ENCODE data around the gene CHN1. TPM values are rescaled to one million over a fixed set of nuclear protein-coding genes. Genes with fewer than 3 reads are reported as not detected.

CHN1 gene
- total and polyA plus RNA-seq, 2 of the 8 experiments (the other 6 are each of a cell fraction or from before 2014, with no cell fraction given) = 54.0 to 65.7 TPM

DNA sequence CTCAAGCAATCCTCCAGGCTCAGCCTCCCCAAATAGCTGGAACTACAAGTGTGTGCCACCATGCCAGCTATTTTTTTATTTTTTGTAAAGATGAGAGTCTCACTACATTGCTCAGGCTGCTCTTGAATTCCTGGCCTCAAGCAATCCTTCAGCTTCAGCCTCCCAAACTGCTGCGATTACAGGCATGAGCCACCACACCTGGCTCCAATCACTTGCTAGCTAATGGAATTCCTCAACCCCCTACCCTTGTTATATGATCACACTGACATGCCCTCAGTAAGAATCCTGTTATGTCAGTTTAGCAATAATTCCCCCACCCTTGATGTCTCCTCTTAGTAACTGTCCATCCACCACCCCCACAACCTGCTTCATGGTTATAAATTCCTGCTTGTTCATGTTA, 12.3 kb downstream of the CHN1 start (continued):
- TF ChIP-seq, protein P1, sequence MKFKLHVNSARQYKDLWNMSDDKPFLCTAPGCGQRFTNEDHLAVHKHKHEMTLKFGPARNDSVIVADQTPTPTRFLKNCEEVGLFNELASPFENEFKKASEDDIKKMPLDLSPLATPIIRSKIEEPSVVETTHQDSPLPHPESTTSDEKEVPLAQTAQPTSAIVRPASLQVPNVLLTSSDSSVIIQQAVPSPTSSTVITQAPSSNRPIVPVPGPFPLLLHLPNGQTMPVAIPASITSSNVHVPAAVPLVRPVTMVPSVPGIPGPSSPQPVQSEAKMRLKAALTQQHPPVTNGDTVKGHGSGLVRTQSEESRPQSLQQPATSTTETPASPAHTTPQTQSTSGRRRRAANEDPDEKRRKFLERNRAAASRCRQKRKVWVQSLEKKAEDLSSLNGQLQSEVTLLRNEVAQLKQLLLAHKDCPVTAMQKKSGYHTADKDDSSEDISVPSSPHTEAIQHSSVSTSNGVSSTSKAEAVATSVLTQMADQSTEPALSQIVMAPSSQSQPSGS (IDR thresholded peaks at IDR 0.05; ENCODE audit: low read length) = no peak
- no peak for TF ChIP-seq BACH1 (IDR thresholded peaks at IDR 0.05; ENCODE audit: low read length)

Measured in H1 (cell line).